ENCODE results near the gene WDCP.
"Not testable (repeated sequence)": the region's sequence is repeated elsewhere in the genome, so short reads cannot be mapped to it uniquely, and the experiment has no call there.

WDCP gene

DNA sequence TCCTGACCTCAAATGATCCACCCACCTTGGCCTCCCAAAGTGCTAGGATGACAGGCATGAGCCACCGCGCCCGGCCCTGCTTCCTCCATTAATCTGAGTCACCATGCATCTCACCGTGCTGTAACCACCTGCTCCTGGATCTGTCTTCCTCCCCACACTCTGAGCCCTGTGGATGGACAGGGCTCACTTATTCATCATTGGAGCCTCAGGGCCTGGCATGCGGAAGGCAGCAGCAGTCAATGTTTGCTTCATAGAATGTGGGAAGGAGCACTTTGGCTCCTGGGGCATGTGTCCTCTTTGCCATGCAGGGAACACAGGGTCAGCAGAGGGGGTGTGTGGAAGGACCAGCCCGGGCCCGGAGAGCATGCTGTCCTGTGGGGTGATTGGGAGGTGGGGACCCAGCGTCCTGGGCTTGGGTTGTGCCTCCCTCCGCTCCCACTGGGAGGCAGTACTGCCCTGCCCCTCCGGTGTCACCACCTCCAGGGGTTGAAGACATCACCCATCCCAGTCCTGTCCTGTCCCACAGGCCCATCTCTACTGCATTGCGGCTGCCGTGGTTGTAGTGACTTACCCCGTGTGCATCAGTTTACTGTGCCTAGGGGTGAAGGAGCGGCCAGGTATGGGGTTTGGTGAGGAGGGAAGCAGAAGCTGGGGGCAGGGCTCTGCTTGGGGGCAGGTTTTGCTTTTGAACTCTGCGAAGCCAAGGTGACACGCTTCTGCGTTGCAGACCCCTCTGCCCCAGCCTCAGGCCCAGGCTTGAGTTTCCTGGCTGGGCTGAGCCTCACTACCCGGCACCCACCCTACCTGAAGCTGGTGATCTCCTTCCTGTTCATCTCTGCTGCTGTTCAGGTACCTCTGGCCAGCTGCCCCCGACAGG lies 25.8 kb downstream of the WDCP start:
- no peak for DNase-seq

GRCh38 chr2:24020244-24020643 lies 26.9 kb downstream of the WDCP start:
- no peak for DNase-seq

- no peak for DNase-seq
These were observed 27.5 kb downstream of the WDCP start for GRCh38 chr2:24019729-24020128.

- no peak for DNase-seq
These were observed 28.9 kb downstream of the WDCP start for GRCh38 chr2:24018241-24018640.

DNA sequence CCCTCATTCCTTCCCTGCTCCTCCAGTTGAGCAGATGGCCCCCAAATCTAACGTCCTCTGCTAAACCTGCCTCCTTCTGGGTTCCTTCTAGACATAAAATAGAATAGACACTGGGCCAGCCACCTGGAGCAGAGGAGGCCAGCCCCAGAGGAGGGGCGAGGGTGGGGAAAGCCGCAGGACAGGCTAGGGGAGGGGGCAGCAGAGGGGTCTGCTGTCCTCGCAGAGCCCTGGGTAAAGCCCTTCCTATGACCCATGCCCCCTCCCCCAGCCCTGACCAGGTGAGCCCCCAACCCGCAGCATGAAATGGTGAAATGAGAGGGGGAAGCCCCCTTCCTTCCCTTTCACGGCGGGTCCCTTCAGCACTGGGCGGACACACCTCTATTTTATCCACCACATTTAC lies 29.5 kb downstream of the WDCP start:
- no peak for DNase-seq

- no peak for DNase-seq
These were observed 30.1 kb downstream of the WDCP start for GRCh38 chr2:24016853-24017703.

DNA sequence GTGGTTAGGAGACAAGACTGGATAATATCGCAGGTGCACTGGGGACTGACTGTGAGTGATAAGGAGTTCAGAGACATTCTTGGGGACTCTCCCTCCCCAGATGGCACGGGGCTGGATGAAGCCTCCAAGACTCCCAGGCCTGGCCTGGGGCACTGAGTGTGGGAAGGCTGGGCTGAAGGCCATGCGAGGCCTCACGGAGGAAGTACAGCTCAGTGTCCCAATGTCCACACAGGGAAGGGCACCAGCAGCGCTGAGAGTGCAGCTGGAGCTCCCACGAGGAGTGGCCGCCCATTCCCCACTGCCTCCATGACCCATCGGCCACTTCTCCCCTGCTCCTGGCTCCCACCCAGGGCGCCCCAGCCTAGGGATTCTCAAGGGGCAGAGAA lies 30.8 kb downstream of the WDCP start:
- no peak for DNase-seq

GRCh38 chr2:24015562-24016375 lies 31.4 kb downstream of the WDCP start:
- DNase-seq: no peak

- not testable (repeated sequence) for DNase-seq
These were observed 32.3 kb downstream of the WDCP start for GRCh38 chr2:24014902-24015301.

- no peak for DNase-seq
These were observed 34.5 kb downstream of the WDCP start for GRCh38 chr2:24012521-24013188.

GRCh38 chr2:24011250-24012104 lies 35.7 kb downstream of the WDCP start:
- no peak for DNase-seq

DNA sequence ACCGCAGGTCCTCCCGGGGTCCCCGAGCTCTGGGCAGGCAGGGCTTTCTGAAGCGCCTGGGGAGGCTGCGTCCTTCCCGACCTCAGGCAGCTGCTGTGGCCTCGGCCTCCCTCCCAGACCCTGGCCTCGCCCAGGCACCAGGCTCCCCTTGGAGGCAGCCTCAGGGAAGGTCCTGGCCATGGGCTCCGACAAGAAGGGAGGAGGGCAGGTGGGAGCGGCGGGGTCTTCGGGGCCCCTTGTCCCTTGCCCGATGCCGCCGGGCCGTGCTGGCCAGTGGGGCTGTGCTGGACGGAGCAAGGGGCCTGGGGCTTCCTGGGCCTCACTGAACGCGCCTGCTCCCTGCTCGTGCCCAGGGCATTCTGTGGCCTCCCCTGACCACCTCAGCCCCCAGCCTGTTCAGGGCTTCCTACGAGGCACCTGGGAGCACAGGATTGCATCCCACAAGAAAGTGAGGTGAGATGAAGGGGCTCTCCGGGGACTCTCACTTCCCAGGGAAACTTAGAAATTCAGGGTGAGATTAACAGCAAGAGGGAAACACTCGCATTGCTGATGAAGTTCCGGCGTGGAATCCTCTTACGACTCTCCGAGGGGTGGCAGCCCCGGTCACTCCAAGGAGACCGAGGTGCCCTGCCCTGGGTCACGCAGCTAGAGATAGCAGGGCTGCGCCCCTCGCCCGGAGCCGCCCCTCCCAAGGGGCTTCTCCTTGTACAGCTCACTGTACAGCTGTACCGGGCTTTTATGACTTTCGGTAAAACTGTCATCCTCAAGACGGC lies 36.5 kb downstream of the WDCP start:
- no peak for DNase-seq

- no peak for DNase-seq
These were observed 37.3 kb downstream of the WDCP start, which contains the start of gene MFSD2B for GRCh38 chr2:24009680-24010476. Gene MFSD2B (plus strand): TSS chr2:24010085. CDS start chr2:24010097, 12 bp downstream.

- no peak for DNase-seq
These were observed 37.9 kb downstream of the WDCP start for GRCh38 chr2:24009367-24009679.

DNA sequence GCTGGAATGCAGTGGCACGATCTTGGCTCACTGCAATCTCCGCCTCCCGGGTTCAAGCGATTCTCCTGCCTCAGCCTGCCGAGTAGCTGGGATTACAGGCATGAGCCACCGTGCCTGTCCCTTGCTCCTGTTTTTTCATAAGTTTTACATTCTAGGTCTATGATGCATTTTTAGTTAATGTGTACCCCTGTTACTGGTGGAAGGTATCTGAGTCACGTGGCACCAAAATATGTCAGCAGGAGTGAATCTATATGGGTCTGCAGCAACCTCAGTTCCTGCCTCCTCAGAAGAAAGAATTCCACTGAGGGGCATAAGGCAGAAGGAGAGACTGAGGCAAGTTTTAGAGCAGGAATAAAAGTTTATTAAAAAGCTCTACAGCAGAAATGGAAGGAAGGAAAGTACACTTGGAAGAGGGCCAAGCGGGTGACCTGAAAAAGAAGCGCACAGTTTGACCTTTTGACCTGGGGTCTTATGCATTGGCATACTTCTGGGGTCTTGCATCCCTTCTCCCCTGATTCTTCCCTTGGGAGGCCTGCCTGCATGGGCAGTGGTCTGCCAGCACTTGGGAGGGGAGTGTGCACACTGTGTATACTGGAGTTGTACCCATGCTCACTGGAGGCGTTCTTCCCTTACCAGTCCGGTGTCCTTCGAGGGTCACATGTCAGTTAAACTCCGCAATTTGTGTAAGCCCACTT lies 38.4 kb downstream of the WDCP start:
- DNase-seq: no peak

DNA sequence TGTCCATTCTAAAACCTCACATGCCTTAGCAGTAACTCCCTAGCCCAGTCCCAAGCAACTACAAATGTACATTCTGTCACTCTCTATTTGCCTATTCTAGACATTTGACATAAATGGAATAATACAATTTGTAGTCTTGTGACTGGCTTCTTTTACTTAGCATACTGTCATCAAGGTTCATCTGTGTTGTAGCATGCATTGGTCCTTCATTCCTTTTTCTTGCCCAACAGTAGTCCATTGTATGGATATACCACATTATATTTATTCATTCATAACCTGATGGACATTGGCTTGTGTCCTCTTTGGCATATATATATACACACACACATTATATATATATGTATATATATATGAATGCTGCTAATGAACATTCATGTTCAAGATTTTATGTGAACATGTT lies 39.5 kb downstream of the WDCP start:
- DNase-seq: no peak

GRCh38 chr2:23994567-23994966 lies 52.6 kb downstream of the WDCP start:
- no peak for DNase-seq

DNA sequence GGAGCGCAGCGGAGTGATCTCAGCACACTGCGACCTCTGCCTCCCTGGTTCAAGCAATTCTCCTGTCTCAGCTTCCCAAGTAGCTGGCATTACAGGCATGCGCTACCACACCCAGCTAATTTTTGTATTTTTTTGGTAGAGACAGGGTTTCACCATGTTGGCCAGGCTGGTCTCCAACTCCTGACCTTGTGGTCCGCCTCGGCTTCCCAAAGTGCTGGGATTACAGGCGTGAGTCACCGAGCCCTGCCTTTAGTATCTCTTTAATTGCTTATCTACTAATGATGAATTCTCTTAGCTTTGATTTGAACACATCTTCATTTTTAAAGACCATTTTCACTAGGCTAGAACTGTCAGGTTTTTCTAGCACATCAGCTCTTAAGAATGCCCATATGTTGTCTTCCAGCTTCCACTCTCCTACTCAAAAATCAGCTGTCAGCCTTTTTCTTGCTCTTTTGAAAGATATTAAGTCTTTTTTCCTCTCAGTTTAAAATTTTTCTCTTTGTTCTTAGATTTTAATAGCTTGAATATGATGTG lies 53.4 kb downstream of the WDCP start:
- DNase-seq: no peak

- DNase-seq: no peak
These were observed 54.3 kb downstream of the WDCP start for GRCh38 chr2:23992931-23993330.
